ENCODE results near the gene MACROD2. TPM values are rescaled to one million over a fixed set of nuclear protein-coding genes. Genes with fewer than 3 reads are reported as not detected.

MACROD2 gene
- total and polyA plus RNA-seq, 4 donors = 0.66 to 10.5 (median 3.3) TPM

DNA sequence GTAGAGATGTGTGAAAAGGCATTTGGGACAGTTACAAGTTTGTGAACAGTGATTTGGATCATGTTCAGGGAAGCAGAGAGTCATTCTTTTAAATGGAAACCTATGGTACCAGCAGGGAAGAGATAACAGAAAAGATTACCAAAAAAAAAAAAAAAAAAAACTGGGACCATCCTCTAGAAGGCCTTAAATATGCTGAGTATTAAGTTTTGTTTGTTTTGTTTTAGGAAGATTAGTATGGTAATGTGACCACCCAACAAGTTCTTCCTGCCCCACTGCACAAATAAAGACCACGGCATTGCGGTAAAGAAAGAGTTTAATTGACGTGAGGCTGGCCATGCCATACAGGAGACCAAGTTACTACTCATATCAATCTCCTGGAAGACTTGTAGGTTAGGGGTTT, 1631.8 kb downstream of the MACROD2 start:
- Histone ChIP-seq H3K4me1 (ENCODE audit: control insufficient read depth in 4 of 4, insufficient read depth in 4 of 4, low read length in 3 of 4) (no peaks in the 10 kb centered on the region), H3K36me3 (ENCODE audit: control insufficient read depth in 4 of 4, insufficient read depth in 3 of 4, low read depth in 1 of 4, low read length in 3 of 4) (no peaks in the 10 kb centered on the region), H3K4me3 (ENCODE audit: low read depth in 1 of 3, low read length in 3 of 3) (no peak overlapping the region), H3K27ac (ENCODE audit: low read depth in 1 of 2, low read length in 2 of 2) (no peak overlapping the region), H3K27me3 (ENCODE audit: control insufficient read depth in 4 of 4, insufficient read depth in 4 of 4, low read length in 3 of 4) (no peaks in the 10 kb centered on the region), H3K9ac (ENCODE audit: low read depth in 1 of 2, low read length in 2 of 2) (no peak overlapping the region), H3K9me3 (ENCODE audit: control insufficient read depth in 4 of 4, low read length in 3 of 4) (no peaks in the 10 kb centered on the region)
- DNase-seq (ENCODE audit: low spot score) = no peak
- no peak for TF ChIP-seq RXRA (IDR thresholded peaks at IDR 0.05)
- TF ChIP-seq FOXA1 (IDR thresholded peaks at IDR 0.05) = no peak
- no peak for TF ChIP-seq REST (IDR thresholded peaks at IDR 0.05)
- TF ChIP-seq NR2F2 (IDR thresholded peaks at IDR 0.05) = no peak
- TF ChIP-seq YY1 (IDR thresholded peaks at IDR 0.05) = no peak
- no peak for TF ChIP-seq JUND (IDR thresholded peaks at IDR 0.05)
- no peak for TF ChIP-seq HNF4A (conservative IDR thresholded peaks at IDR 0.05)
- TF ChIP-seq GABPA (IDR thresholded peaks at IDR 0.05 in 1 of 2, conservative IDR thresholded peaks at IDR 0.05 in 1 of 2) = no peak
- no peak for TF ChIP-seq TAF1 (conservative IDR thresholded peaks at IDR 0.05)
- TF ChIP-seq RAD21 (IDR thresholded peaks at IDR 0.05) = no peak
- TF ChIP-seq MAX (IDR thresholded peaks at IDR 0.05) = no peak
- no peak for TF ChIP-seq EGR1 (IDR thresholded peaks at IDR 0.05; ENCODE audit: low read depth in 2 of 2)
- TF ChIP-seq SP1 (IDR thresholded peaks at IDR 0.05) = no peak
- TF ChIP-seq FOXA2 (IDR thresholded peaks at IDR 0.05) = no peak
- no peak for TF ChIP-seq HNF4G (IDR thresholded peaks at IDR 0.05)
- no peak for TF ChIP-seq ATF3 (IDR thresholded peaks at IDR 0.05)
- TF ChIP-seq, protein P1, sequence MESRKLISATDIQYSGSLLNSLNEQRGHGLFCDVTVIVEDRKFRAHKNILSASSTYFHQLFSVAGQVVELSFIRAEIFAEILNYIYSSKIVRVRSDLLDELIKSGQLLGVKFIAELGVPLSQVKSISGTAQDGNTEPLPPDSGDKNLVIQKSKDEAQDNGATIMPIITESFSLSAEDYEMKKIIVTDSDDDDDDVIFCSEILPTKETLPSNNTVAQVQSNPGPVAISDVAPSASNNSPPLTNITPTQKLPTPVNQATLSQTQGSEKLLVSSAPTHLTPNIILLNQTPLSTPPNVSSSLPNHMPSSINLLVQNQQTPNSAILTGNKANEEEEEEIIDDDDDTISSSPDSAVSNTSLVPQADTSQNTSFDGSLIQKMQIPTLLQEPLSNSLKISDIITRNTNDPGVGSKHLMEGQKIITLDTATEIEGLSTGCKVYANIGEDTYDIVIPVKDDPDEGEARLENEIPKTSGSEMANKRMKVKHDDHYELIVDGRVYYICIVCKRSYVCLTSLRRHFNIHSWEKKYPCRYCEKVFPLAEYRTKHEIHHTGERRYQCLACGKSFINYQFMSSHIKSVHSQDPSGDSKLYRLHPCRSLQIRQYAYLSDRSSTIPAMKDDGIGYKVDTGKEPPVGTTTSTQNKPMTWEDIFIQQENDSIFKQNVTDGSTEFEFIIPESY (IDR thresholded peaks at IDR 0.05) = no peak
- no peak for TF ChIP-seq CTCF (IDR thresholded peaks at IDR 0.05; ENCODE audit: low read depth, low read length, missing input control)
- WGBS = 78% methylated on average over 3 of the region's 3 CpGs

Data from liver (tissue), 9 donors.